HG03045 (cell line): ENCODE measurements around the gene RMND5B.
"Not testable (repeated sequence)": the region's sequence is repeated elsewhere in the genome, so short reads cannot be mapped to it uniquely, and the experiment has no call there.

Experiments
- ATAC-seq: cut with Tn5 transposase; IDR thresholded peaks from one replicate; pipeline ENCODE4 v1.9.1; 2021; ENCODE audit warnings: mild to moderate bottlenecking, moderate library complexity; ENCODE audit not compliant: unreplicated experiment

The RMND5B gene

GRCh38 chr5:178129296-178129695, 1.5 kb upstream of the RMND5B start:
- no peak for ATAC-seq

- not testable (repeated sequence) for ATAC-seq
These were observed 609 bp upstream of the RMND5B start for GRCh38 chr5:178130234-178130575.

DNA sequence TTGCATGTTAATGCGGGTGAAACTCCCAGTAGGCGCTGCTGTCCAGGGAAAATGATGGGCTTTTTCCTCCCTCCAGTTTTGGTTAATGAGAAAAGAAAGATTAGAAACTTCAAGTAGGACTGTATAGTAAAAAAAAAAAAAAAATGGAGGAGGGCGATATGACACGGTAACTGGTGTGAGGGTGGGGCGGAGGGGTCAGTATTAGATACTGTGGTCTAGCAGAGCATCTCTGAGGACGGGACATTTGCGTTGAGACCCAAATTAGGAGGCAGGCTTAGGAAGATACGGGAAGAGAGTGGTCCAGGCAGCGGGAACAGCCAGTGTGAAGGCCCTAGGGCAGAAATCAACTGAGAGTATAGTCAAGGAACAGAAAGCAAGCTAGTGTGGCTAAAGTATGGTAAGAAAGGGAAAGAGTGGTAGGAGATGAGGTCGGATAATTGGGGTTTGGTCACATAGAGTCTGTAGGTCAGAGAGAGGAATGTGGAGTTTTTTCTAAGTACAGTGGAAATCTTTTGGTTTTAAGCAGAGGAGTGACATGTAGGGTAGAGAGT, 707 bp downstream of the RMND5B start:
- no peak for ATAC-seq

DNA sequence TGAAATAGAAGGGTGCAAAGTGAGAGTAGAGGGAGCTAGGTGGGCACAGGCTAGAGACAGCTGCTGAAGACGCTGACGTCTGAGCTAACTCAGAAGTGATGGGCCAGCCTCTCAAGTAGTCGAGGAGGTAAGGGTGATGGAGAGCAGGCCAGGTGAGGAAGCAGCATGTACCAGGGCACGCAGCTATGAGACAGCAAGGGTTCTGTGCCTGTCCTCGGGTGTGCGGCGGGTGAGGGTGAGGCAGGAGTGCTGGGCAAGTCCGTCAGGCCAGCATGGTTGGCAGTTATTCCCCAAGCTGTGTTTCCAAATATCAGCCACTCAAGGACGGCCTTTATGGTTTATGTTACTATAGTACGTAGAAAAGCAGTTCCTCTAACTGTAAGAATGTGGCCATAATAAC, 6.2 kb downstream of the RMND5B start:
- no peak for ATAC-seq

GRCh38 chr5:178137991-178138390, 7.2 kb downstream of the RMND5B start:
- ATAC-seq, result no peak

GRCh38 chr5:178141550-178141949, 10.7 kb downstream of the RMND5B start:
- no peak for ATAC-seq

GRCh38 chr5:178142642-178143041, 11.8 kb downstream of the RMND5B start:
- ATAC-seq, result no peak

DNA sequence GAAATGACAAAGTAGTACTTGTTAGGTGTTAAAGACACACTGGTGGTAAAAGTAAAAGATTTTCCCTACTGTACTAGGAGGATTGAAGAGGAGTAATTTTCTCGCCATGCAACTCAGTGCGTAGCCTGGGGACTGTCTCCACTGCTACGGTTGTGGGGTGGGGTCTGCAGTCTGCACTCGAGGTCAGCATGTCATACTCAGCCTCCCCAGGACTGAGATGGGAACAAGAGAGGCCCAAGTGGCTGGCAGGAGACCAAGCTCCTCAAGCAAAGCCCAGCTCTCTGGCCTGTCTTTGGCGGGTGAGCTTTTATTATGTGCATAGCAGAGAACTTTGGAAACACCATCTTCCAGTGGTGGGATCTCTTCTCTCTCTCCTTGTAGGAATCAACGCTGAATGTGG, 12.4 kb downstream of the RMND5B start:
- ATAC-seq, result no peak

DNA sequence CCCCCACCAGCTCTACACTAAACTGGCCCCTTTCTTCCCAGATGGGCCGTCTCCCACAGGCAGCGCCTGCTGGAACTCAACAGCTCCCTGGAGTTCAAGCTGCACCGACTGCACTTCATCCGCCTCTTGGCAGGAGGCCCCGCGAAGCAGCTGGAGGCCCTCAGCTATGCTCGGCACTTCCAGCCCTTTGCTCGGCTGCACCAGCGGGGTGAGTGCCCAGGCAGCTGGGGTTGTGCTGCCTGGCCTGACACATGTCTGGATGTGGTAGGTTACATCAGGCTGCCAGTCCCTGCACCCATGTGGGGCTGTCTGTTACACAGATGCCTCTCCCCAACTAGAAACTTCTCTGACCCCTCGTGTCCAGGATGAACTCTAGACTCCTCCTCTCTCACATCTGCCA, 13.1 kb downstream of the RMND5B start:
- ATAC-seq, result no peak

DNA sequence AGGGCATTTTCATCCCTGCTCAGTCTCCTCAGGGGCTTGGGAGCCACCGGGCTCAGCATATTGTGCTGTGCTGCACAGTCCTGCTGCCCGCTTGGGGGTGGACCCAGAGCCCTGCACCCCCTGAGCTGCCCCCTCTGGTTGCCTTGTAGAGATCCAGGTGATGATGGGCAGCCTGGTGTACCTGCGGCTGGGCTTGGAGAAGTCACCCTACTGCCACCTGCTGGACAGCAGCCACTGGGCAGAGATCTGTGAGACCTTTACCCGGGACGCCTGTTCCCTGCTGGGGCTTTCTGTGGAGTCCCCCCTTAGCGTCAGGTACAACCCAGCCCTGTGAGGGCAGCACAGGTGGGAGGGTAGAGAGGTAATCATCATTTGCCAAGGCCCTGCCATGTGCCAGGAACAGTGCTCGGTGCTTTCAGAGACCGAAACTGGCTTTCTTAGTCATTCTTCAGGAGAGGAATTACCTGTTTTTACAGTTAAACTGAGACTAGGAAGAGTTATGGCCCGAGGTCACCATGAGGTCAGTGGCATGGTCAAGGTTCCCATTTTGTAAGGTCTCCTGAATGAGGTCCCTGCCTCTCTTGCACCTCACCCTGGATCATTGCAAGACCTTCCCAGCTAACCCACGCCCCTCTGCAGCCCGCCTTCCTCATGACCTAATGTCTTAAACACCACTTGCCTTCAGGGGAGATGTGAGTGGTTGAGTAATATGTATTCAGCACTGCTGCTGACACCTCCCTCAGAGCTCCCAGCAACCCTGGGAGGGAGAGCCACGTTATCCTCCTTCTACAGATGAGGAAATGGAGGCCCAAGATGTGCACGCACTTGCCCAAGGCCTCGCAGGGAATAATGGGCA, 15.4 kb downstream of the RMND5B start:
- peak; percentile 52 for ATAC-seq

DNA sequence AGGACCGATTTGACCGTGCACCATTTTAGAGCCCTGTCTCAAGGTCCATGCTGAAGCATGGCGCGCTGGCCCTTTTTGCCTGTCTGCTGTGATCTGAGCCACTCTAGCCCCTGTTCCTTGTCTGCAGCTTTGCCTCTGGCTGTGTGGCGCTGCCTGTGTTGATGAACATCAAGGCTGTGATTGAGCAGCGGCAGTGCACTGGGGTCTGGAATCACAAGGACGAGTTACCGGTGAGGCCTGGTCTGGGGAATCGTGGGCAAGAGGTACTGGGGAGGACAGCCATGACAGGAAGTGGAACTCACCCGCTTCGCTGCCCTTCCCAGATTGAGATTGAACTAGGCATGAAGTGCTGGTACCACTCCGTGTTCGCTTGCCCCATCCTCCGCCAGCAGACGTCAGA, 16.6 kb downstream of the RMND5B start:
- ATAC-seq, result no peak

GRCh38 chr5:178149199-178149932, 18.6 kb downstream of the RMND5B start:
- no peak for ATAC-seq

GRCh38 chr5:178150977-178151734, 20.3 kb downstream of the RMND5B start:
- no peak for ATAC-seq

DNA sequence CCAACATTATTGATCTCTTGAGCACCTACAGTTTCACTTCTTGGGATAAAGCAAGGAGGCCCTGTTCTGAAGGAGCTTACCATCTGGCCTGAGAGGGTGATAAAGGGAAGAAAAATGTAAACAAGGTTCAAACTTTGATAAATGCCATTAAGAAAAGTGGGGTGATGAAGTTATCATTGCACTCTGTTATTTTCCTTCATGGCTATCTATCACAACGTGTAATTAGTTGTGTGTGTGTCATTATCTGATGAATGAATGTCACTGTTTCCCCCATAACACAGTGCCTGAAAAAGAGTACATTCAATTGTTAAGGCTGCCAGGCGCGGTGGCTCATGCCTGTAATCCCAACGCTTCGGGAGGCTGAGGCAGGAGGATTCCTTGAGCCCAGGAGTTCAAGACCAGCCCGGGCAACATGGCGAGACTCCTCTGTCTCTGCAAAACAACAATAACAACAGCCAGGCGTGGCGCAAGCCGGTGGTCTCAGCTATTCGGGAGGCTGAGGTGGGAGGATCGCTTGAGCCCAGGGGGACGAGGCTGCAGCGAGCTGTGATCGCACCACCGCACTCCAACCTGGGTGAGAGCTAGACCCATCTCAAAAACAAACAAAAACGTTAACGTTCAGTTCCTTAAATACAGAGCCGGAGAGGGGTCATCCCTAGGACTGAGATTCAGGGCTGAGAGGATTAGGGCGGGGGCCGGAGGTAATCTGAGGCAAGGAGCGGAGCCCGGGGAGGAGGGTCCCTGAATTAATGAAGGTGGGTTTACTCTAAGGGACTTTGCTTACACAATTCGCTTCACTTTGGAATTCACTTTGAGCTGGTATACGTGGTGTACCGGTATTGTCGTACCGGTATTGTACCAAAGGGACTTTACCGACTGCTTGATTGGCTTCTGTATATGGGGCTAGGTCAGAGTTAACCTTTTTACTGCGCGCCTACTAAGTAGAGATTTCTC, 22.0 kb downstream of the RMND5B start:
- ATAC-seq, result no peak

- ATAC-seq, result peak; percentile 94
These were observed 22.9 kb downstream of the RMND5B start, which contains the start of gene NHP2 for GRCh38 chr5:178153530-178154340. TSS of gene NHP2 (minus strand) at chr5:178153885. CDS start at chr5:178153817, 68 bp downstream.

DNA sequence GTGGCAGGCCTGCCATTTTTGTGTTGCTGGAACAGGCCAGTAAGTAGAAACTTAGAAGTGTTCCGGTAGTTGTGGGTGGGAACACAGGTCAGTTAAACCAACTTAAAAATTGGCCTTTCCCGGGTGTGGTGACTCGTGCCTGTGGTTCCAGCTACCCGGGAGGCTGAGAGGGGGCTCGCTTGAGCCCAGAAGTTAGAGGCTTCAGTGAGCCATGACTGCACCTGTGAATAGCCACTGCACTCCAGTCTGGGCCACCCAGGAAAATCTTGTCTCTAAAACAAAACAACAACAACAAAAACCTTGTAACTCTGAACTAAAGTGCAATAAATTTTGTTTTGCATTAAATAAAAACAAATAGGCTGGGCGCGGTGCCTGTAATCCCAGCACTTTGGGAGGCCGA, 24.3 kb downstream of the RMND5B start:
- no peak for ATAC-seq

- ATAC-seq, result no peak
These were observed 29.4 kb downstream of the RMND5B start for GRCh38 chr5:178160176-178160575.

DNA sequence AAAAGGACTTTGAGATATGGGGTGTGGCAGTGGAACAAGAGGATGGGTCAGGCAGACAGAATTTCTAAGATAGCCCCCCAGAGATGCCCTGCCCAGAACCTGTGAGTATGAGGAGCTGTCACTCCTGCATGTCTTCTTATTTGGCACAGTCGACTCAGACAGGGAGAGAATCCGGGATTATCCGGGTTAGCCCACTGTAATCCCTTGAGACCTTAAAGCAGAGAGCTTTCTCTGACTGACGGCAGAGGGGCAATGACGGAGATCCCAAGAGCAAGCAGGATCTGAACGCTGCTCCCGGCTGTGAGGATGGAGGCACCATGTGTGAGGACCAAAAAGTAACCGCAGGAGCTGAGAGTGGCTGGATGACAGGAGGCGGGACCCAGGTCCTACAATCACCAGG, 31.7 kb downstream of the RMND5B start:
- ATAC-seq, result no peak
